22Rv1 (cell line): Measurements from ENCODE around the gene THSD4.

Experiments
- ZFX ChIP-seq: fragments of 450-650 bp; IDR thresholded peaks from 2 replicates; pipeline ENCODE4 v1.6.1; 2017; ENCODE audit warnings: antibody characterized with exemption, borderline replicate concordance
- TF ChIP-seq, protein P1 (sequence below): fragments of 450-650 bp; IDR thresholded peaks from 2 replicates; pipeline ENCODE4 v1.5.1; 2017; ENCODE audit warnings: mild to moderate bottlenecking

DNA sequence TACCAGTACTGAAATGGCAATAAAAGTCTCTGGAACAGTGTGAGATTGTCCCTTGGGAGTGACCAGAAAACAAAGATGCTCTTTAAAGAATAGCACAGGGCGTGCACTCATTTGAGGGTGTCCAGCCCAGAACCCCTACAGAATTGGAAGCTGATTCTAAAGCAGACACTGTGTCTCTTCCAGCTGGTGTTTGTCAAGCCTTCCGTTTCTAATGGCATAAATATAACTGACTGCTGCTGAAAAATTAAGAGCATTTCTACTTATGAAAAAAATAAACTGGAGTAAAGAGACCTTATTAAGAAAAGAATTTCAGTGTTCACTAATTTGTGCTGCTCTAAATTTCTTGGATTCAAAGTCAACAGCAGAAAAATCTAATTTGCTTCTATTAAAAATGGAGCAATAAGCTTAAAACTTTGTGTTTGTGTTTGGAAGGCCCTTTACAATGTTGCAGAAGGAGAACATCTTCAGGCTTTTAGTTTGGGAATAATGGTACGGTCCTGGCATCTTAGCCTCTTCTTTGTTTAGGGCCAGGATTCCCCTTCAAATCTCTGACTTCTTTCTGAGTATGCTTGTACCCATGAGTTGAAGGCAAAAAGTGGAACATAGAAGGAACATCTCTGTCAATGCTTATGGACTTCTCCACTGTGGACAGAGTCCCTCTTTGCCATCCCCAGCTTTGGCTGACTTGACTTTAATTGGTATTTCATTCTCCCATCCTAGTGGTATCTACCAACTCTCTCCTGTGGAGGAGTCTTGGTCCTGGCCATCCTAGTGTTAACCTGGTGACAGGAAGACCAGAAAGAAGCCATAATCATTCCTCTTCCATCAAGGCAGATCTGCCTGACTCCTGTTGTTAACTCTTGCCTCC lies 65.9 kb downstream of the THSD4 start:
- TF ChIP-seq, protein P1, sequence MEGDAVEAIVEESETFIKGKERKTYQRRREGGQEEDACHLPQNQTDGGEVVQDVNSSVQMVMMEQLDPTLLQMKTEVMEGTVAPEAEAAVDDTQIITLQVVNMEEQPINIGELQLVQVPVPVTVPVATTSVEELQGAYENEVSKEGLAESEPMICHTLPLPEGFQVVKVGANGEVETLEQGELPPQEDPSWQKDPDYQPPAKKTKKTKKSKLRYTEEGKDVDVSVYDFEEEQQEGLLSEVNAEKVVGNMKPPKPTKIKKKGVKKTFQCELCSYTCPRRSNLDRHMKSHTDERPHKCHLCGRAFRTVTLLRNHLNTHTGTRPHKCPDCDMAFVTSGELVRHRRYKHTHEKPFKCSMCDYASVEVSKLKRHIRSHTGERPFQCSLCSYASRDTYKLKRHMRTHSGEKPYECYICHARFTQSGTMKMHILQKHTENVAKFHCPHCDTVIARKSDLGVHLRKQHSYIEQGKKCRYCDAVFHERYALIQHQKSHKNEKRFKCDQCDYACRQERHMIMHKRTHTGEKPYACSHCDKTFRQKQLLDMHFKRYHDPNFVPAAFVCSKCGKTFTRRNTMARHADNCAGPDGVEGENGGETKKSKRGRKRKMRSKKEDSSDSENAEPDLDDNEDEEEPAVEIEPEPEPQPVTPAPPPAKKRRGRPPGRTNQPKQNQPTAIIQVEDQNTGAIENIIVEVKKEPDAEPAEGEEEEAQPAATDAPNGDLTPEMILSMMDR, result no peak
- TF ChIP-seq ZFX, result no peak
